Measurements from ENCODE around the gene ABCC3. TPM values are rescaled to one million over a fixed set of nuclear protein-coding genes. Genes with fewer than 3 reads are reported as not detected.

The ABCC3 gene, protein sequence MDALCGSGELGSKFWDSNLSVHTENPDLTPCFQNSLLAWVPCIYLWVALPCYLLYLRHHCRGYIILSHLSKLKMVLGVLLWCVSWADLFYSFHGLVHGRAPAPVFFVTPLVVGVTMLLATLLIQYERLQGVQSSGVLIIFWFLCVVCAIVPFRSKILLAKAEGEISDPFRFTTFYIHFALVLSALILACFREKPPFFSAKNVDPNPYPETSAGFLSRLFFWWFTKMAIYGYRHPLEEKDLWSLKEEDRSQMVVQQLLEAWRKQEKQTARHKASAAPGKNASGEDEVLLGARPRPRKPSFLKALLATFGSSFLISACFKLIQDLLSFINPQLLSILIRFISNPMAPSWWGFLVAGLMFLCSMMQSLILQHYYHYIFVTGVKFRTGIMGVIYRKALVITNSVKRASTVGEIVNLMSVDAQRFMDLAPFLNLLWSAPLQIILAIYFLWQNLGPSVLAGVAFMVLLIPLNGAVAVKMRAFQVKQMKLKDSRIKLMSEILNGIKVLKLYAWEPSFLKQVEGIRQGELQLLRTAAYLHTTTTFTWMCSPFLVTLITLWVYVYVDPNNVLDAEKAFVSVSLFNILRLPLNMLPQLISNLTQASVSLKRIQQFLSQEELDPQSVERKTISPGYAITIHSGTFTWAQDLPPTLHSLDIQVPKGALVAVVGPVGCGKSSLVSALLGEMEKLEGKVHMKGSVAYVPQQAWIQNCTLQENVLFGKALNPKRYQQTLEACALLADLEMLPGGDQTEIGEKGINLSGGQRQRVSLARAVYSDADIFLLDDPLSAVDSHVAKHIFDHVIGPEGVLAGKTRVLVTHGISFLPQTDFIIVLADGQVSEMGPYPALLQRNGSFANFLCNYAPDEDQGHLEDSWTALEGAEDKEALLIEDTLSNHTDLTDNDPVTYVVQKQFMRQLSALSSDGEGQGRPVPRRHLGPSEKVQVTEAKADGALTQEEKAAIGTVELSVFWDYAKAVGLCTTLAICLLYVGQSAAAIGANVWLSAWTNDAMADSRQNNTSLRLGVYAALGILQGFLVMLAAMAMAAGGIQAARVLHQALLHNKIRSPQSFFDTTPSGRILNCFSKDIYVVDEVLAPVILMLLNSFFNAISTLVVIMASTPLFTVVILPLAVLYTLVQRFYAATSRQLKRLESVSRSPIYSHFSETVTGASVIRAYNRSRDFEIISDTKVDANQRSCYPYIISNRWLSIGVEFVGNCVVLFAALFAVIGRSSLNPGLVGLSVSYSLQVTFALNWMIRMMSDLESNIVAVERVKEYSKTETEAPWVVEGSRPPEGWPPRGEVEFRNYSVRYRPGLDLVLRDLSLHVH (N-terminal part only)
- total RNA-seq (2021; fragmentation: NEBNext Ultra II Directional; extraction: Animal tissue kit (Norgen Biotek cat#: 25700)): 0.37 and 0.71 TPM in 2 replicates
- 0.22 and 0.35 TPM in 2 replicates for polyA plus RNA-seq (2011; rRNA removed)
- 0.40 TPM for polyA plus RNA-seq (2011; cell fraction: cytosol; rRNA removed)
- 2.4 TPM for polyA plus RNA-seq (2011; cell fraction: nucleus; rRNA removed)
- polyA plus RNA-seq (2012, experiment 1 of 2): 0.54 to 0.84 TPM (median 0.60 TPM) in 4 replicates
- 0.17 TPM for polyA plus RNA-seq (2012, experiment 2 of 2)
- 0.20 TPM for polyA plus RNA-seq (2013, experiment 1 of 2)
- polyA plus RNA-seq (2013, experiment 2 of 2): 0.37 TPM
- 0.35 and 1.1 TPM in 2 replicates for polyA minus RNA-seq (2011; rRNA and poly(A)+ RNA removed)
- polyA minus RNA-seq (2011; cell fraction: cytosol; rRNA and poly(A)+ RNA removed): 1.5 TPM
- 0.40 TPM for polyA minus RNA-seq (2011; cell fraction: nucleus; rRNA and poly(A)+ RNA removed)
- long read RNA-seq, experiment 1: 0 reads
- long read RNA-seq, experiment 2: 0 reads

DNA sequence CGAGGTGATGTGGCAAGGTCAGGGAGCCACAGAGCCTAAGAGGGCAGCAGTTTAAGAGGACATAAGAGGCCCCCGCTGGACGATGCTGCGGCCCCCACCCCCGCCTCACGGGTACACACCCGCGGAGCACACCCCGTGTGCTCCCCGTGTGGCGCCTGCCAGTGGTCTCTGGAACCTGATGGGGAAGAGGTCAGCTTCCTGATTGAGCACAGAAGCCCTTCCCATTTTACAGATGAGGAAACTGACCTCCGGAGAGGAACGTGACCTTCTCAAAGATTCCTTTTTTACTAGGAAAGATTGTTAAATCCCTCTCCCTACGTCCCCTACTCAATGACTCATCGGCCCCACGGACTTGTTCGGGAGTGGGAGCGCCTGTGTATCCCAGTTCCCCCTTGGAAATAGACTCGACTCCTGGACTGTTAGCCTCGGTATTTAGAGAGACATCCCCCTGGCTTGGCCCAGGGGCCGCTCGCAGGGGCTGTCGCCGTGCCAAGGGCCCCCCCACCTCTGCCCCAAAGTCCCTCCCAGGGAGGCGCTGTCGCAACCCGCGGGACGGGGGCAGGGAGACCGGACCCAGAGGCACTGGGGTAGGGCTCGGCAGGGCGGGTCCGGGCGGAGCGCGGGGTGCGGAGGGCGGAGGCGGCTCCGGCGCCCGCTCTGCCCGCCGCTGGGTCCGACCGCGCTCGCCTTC is at the start of gene ABCC3:
ABCC3 (plus strand) TSS at position 658 of the 691 bp plus-strand sequence. CDS start 56 bp downstream, outside the sequence.
- H4K8ac ChIP-seq (ENCODE audit: extremely low read depth, insufficient read depth, low read length): peak within 1 kb of the TSS; percentile 63; the same call in 1 of the 2 replicates
- no peak for FAIRE-seq
- peaks cover 4% of the 10 kb centered on the region; the same call in 1 of the 2 replicates for H3K23me2 ChIP-seq (ENCODE audit: low read depth, low read length)
- H3K79me2 ChIP-seq (ENCODE audit: control insufficient read depth in 1 of 2, insufficient read depth in 2 of 2, low read length in 2 of 2): no peaks in the 10 kb centered on the region
- H3K14ac ChIP-seq (ENCODE audit: insufficient read length): no peak within 1 kb of the TSS
- H3K79me1 ChIP-seq (ENCODE audit: low read depth, low read length): no peaks in the 10 kb centered on the region
- no peak within 1 kb of the TSS; the same call in 1 of the 2 replicates for H2BK12ac ChIP-seq (ENCODE audit: low read depth, low read length)
- peak within 1 kb of the TSS; percentile 48; the same call in 1 of the 2 replicates for H3K18ac ChIP-seq (ENCODE audit: extremely low read depth, low read length)
- H2AK5ac ChIP-seq (ENCODE audit: low read depth, low read length): no peak within 1 kb of the TSS
- H3K4me2 ChIP-seq (ENCODE audit: insufficient read depth in 1 of 2, low read depth in 2 of 2, low read length in 2 of 2): peak within 1 kb of the TSS; percentile 81 to 82
- no peaks in the 10 kb centered on the region for H3K9me3 ChIP-seq (ENCODE audit: insufficient read depth in 2 of 2, low read depth in 1 of 2, low read length in 1 of 2)
- no peak within 1 kb of the TSS for H3K27ac ChIP-seq (ENCODE audit: low read depth, low read length)
- 23% methylated on average over 40 of the region's 48 CpGs; no CpG with 5 or more reads in 1 of the 2 experiments for WGBS, 2 experiments (ENCODE audit: extremely low coverage in 1 of 2, insufficient coverage in 1 of 2, insufficient read length in 1 of 2, insufficient replicate concordance in 2 of 2, low coverage in 1 of 2, low lambda C conversion rate in 2 of 2, missing lambda C conversion rate in 1 of 2)
- H2BK120ac ChIP-seq (replicated peaks; ENCODE audit: low read depth, low read length): no peak within 1 kb of the TSS
- H2BK5ac ChIP-seq (ENCODE audit: low read depth, low read length): no peak within 1 kb of the TSS
- H3K27me3 ChIP-seq (replicated peaks in 1 of 4; ENCODE audit: control insufficient read depth in 3 of 4, extremely low read depth in 1 of 4, insufficient read depth in 3 of 4, low read length in 3 of 4): peaks cover 25 to 44% (median 39%) of the 10 kb centered on the region in 4 experiments
- H3K23ac ChIP-seq (ENCODE audit: insufficient read length): no peak within 1 kb of the TSS
- H3K4me3 ChIP-seq (ENCODE audit: extremely low read depth in 1 of 4, insufficient read depth in 2 of 4, low read depth in 3 of 4, low read length in 4 of 4): peak within 1 kb of the TSS; percentile 42 to 71 (median 50)
- H3K4me1 ChIP-seq (replicated peaks in 1 of 4; ENCODE audit: control insufficient read depth in 3 of 4, insufficient read depth in 4 of 4, low read length in 3 of 4): peaks cover 0 to 4% (median 0%) of the 10 kb centered on the region in 4 experiments; a peak in 3 of 7 replicates
- H2AFZ ChIP-seq (ENCODE audit: low read length): peak within 1 kb of the TSS; percentile 62; the same call in 1 of the 2 replicates
- ChIA-PET POLR2A (ENCODE audit: partially characterized antibody) (no interaction called here), CTCF (ENCODE audit: partially characterized antibody) (interaction anchor here (1.3 to 14.5 kb wide), 4 partner anchors 9 to 55 kb away, joined by 4 to 391 read pairs (median 218); no protein-coding TSS in a partner anchor)
- no peaks in the 10 kb centered on the region for H3K36me3 ChIP-seq (ENCODE audit: control insufficient read depth in 2 of 4, insufficient read depth in 4 of 4, low read length in 3 of 4)
- H4K20me1 ChIP-seq (replicated peaks in 1 of 2; ENCODE audit: control insufficient read depth in 1 of 2, insufficient read depth in 2 of 2, low read length in 2 of 2): no peaks in the 10 kb centered on the region
- DNase-seq (ENCODE audit: low read depth in 1 of 2, low spot score in 2 of 2): peak in 1 of 2 experiments; percentile 73
- no peak within 1 kb of the TSS for H3K4ac ChIP-seq (replicated peaks; ENCODE audit: insufficient read length, low read depth, low read length)
- no peak within 1 kb of the TSS for H2BK15ac ChIP-seq (ENCODE audit: low read length)
- no peak within 1 kb of the TSS for H4K91ac ChIP-seq (replicated peaks; ENCODE audit: insufficient read length, low read length)
- H4K5ac ChIP-seq (ENCODE audit: insufficient read length, low read depth, low read length): no peak within 1 kb of the TSS
- peak within 1 kb of the TSS in 1 of 4 experiments; percentile 68; a peak in 1 of 7 replicates for H3K9ac ChIP-seq (replicated peaks in 1 of 4; ENCODE audit: extremely low read depth in 1 of 4, low read depth in 3 of 4, low read length in 3 of 4)
- H3K56ac ChIP-seq (replicated peaks; ENCODE audit: insufficient read length, low read depth, low read length): no peak within 1 kb of the TSS
- no peak within 1 kb of the TSS; the same call in 1 of the 2 replicates for H2BK20ac ChIP-seq (ENCODE audit: low read length)
- no peak for TF ChIP-seq TBP (IDR thresholded peaks at IDR 0.05; ENCODE audit: low read depth, low read length)
- TF ChIP-seq KDM1A (IDR thresholded peaks at IDR 0.05; ENCODE audit: borderline replicate concordance, low read length): peak; percentile 86
- TF ChIP-seq BCL11A (IDR thresholded peaks at IDR 0.05; ENCODE audit: low read depth in 2 of 2, low read length in 2 of 2): no peak

Measured in H1 (cell line).